ENCODE measurements around the gene CLDN5. TPM values are rescaled to one million over a fixed set of nuclear protein-coding genes. Genes with fewer than 3 reads are reported as not detected.

Gene CLDN5
- total and polyA plus RNA-seq, 2 donors from 2014 or later = 47.8 to 48.4 TPM

DNA sequence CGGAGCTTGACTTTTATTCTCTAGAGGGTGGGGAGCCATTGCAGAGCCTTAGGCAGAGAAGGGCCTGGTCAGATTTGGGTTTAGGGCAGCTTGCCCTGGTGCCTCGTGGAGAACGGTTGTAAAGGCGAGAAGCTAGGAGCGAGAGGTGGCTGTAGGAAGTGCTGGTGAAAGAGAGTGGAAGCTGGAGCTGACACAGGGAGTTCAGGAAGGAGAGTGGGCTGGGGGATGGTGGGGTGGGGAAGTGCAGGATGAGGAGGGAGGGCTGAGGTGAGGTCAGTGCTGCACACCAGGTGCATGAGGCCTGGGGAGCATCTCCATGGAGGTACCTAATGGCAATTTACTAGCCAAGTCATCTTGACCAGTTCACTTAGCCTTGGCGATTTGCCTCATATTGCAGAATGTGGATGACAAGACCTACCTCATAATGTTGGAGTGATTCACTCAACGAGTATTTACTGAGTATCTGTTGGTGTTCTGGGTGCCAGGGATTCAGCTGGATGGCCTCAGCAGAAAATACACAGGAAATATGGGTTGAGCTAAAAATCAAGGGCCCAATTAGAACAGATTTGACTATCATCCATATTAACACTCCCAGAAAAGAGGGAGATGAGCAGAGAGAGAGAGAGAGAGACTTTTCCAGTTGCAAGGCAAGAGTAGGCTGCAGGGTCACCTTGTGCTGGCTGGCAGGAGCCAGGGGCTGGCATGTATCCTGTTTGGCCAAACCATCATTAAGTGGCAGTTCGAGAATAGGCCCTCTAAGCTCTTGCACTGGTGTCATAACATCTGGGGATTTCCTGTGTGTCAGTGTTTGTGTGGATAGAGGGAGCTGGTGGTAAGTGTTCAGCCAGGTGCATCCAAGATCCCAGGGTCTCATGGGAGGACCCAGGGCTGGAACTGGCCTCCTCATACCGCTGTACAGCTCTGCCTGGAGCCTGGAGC lies 44.4 kb upstream of the CLDN5 start:
- FAIRE-seq = no peak
- no peak overlapping the region for H3K27ac ChIP-seq (ENCODE audit: low read depth in 2 of 2, low read length in 2 of 2)

DNA sequence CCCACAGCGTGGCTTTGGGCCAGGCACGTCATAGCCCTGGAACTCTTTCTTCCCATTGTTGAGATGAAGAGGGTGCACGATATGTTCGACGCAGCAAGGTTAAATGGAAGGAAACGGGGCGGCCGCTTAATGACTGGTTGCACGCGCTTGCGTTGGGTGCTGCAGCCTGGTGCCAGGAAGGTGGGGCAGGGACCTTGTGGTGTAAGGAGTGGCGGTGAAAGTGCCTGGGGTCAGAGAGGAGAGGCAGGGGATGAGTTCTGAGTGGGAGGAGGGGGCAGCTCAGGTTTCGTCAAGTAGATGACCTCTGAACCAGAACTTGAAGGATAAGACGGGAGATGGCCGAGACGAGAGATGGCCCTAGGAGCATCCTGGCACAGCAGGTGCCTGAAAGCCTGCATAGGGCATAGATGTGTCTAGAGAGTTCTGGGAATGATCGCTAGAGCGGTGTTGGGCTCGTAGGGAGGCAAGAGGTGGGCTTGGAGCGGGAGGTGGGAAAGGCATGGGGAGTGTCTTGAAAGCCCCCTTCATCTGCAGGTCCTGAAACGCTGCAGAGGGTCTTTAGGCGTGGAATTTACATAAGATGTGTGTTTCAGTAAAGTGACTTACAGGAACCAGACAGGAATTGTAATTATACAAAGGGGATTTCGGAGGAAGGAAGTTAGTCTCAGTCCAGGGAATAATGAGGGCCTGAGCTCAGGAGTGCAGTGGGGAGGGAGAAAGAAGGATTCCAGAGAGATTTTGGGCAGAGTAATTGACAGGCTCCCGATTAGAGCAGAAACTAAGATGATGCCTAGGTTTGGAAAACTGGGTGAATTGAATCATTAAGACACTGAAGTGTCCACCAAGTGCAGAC lies 43.2 kb upstream of the CLDN5 start:
- no peak overlapping the region for H3K4me3 ChIP-seq (ENCODE audit: low read length in 3 of 3)
- H3K36me3 ChIP-seq (ENCODE audit: control insufficient read depth in 2 of 3, insufficient read depth in 3 of 3, low read length in 3 of 3) = no peaks in the 10 kb centered on the region
- no peaks in the 10 kb centered on the region for H3K4me1 ChIP-seq (ENCODE audit: control insufficient read depth in 2 of 3, insufficient read depth in 2 of 3, low read depth in 1 of 3, low read length in 3 of 3)
- TF ChIP-seq, protein P1, sequence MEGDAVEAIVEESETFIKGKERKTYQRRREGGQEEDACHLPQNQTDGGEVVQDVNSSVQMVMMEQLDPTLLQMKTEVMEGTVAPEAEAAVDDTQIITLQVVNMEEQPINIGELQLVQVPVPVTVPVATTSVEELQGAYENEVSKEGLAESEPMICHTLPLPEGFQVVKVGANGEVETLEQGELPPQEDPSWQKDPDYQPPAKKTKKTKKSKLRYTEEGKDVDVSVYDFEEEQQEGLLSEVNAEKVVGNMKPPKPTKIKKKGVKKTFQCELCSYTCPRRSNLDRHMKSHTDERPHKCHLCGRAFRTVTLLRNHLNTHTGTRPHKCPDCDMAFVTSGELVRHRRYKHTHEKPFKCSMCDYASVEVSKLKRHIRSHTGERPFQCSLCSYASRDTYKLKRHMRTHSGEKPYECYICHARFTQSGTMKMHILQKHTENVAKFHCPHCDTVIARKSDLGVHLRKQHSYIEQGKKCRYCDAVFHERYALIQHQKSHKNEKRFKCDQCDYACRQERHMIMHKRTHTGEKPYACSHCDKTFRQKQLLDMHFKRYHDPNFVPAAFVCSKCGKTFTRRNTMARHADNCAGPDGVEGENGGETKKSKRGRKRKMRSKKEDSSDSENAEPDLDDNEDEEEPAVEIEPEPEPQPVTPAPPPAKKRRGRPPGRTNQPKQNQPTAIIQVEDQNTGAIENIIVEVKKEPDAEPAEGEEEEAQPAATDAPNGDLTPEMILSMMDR (IDR thresholded peaks at IDR 0.05; ENCODE audit: borderline replicate concordance, extremely low read depth, insufficient read depth) = no peak
- no peaks in the 10 kb centered on the region for H3K27me3 ChIP-seq (ENCODE audit: control insufficient read depth, insufficient read depth, low read length)
- peaks cover 0 to 2% (median 0%) of the 10 kb centered on the region in 3 donors for H3K9me3 ChIP-seq (ENCODE audit: control insufficient read depth in 2 of 3, insufficient read depth in 1 of 3, low read length in 3 of 3)
- intact Hi-C loops (cut with DNase I) = no loop called here
- H3K9ac ChIP-seq (ENCODE audit: low read length in 3 of 3) = no peak overlapping the region
- FAIRE-seq = no peak
- DNase-seq = no peak
- H3K27ac ChIP-seq (ENCODE audit: low read depth in 2 of 2, low read length in 2 of 2) = no peak overlapping the region

More for the DNA sequence above, 44.4 kb upstream of the CLDN5 start:
- intact Hi-C loops (cut with DNase I) = no loop called here
- Histone ChIP-seq H3K4me1 (ENCODE audit: control insufficient read depth in 2 of 3, insufficient read depth in 2 of 3, low read depth in 1 of 3, low read length in 3 of 3) (no peaks in the 10 kb centered on the region), H3K9me3 (ENCODE audit: control insufficient read depth in 2 of 3, insufficient read depth in 1 of 3, low read length in 3 of 3) (peaks cover 0 to 2% (median 0%) of the 10 kb centered on the region in 3 donors), H3K27me3 (ENCODE audit: control insufficient read depth, insufficient read depth, low read length) (no peaks in the 10 kb centered on the region), H3K4me3 (ENCODE audit: low read length in 3 of 3) (no peak overlapping the region), H3K9ac (ENCODE audit: low read length in 3 of 3) (no peak overlapping the region), H3K36me3 (ENCODE audit: control insufficient read depth in 2 of 3, insufficient read depth in 3 of 3, low read length in 3 of 3) (no peaks in the 10 kb centered on the region)
- TF ChIP-seq, protein P1 (IDR thresholded peaks at IDR 0.05; ENCODE audit: borderline replicate concordance, extremely low read depth, insufficient read depth) = no peak
- DNase-seq = no peak

DNA sequence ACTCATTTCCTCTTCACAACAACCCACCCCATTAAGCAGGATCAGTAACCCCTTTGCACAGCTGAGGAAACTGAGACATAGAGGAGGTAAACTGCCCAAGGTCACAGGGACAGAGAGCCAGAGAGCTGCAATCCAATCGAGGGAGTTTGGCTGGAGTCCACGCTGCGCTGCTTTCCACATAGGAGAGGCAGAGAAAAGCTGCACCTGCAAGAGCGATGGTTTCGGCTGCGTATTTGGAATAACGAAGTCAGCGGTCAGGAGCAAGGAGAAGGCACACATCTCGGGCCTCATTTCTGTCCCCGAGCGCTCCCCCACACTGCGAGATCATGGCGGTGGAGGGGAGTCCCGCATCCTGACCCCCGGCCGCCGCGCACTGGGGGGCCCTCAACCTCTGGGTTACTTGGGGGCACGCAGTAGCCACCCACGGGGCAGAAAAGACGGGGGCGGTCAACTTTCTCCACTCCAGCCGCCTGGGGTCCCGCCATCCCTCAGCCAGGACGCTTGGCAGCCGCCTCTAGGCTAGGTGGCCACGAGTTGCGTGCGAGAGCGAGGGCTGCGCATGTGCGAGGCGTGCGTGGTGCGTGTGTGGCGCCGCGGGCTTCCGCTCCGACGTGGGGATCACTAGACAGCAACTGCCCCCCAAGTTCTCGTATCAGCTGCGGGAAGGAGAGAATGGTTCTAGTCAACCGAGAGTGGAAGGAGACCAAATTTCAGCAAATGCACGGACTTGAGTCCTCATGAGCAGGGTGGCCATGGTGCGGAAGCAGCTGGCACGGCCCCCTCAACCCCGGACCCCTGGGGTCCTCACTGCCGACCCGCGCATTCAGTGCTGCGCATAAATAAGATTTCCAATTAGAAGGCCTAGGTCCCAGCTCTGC lies 42.3 kb upstream of the CLDN5 start:
- H3K4me1 ChIP-seq (ENCODE audit: control insufficient read depth in 2 of 3, insufficient read depth in 2 of 3, low read depth in 1 of 3, low read length in 3 of 3) = no peaks in the 10 kb centered on the region
- peak in 3 of 5 donors; percentile 19 to 35 (median 20) for DNase-seq
- FAIRE-seq = no peak
- H3K27ac ChIP-seq (ENCODE audit: low read depth in 2 of 2, low read length in 2 of 2) = no peak overlapping the region
- no peak overlapping the region for H3K4me3 ChIP-seq (ENCODE audit: low read length in 3 of 3)
- TF ChIP-seq, protein P1 (IDR thresholded peaks at IDR 0.05; ENCODE audit: borderline replicate concordance, extremely low read depth, insufficient read depth) = no peak
- intact Hi-C loops (cut with DNase I) = no loop called here
- no peaks in the 10 kb centered on the region for H3K36me3 ChIP-seq (ENCODE audit: control insufficient read depth in 2 of 3, insufficient read depth in 3 of 3, low read length in 3 of 3)
- H3K9me3 ChIP-seq (ENCODE audit: control insufficient read depth in 2 of 3, insufficient read depth in 1 of 3, low read length in 3 of 3) = peaks cover 0 to 2% (median 0%) of the 10 kb centered on the region in 3 donors
- no peaks in the 10 kb centered on the region for H3K27me3 ChIP-seq (ENCODE audit: control insufficient read depth, insufficient read depth, low read length)
- no peak overlapping the region for H3K9ac ChIP-seq (ENCODE audit: low read length in 3 of 3)

All from kidney (tissue), 14 donors.